Measurements from ENCODE around the gene NBDY. TPM values are rescaled to one million over a fixed set of nuclear protein-coding genes. Genes with fewer than 3 reads are reported as not detected.

Gene NBDY
- total and polyA plus RNA-seq, 4 experiments from 2014 or later = 29.3 to 75.7 (median 52.2) TPM

DNA sequence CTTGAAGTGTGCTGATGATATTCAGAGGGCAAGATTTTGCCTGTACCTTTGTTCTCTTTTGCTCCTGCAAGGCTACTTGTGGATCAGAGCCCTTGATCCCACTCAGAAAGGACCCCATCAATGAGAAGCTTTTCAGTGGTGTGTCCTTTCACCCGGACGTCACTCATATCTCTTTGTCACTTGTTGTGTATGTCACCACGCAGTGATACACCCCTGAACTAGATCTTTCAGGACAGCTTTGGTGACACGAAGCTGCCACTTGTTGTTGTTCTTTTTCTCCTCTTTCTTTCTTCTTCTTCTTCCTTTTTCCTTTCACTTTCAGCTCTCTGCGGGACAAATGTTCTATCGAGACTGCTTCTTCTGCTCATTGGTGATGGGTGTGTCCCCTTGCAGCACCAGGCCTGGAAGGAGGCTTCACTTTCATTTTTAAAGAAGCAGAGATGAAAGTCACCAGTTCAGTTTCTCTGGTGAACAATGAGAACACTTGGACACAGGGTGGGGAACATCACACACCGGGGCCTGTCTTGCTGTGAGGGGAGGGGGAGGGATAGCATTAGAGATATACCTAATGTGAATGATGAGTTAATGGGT, 83.6 kb downstream of the NBDY start:
- Histone ChIP-seq H3K9me3 (ENCODE audit: control insufficient read depth in 1 of 2, low read length in 2 of 2) (no peaks in the 10 kb centered on the region), H3K27ac (ENCODE audit: low read depth, low read length) (peak overlapping the region; percentile 75), H3K4me3 (ENCODE audit: low read length in 2 of 2) (peak overlapping the region; percentile 35 to 52), H3K27me3 (ENCODE audit: insufficient read depth, low read length) (no peaks in the 10 kb centered on the region), H3K4me1 (ENCODE audit: insufficient read depth, low read length) (peaks cover 33% of the 10 kb centered on the region), H3K36me3 (ENCODE audit: insufficient read depth, low read length) (no peaks in the 10 kb centered on the region)
- Mint-ChIP-seq H3K36me3 (peaks cover 4 to 15% of the 10 kb centered on the region in 2 donors), H3K27me3 (no peaks in the 10 kb centered on the region), H3K9me3 (no peaks in the 10 kb centered on the region), H3K4me3 (peak overlapping the region; percentile 73 to 92 (median 85)), H3K4me1 (peaks cover 27 to 53% (median 38%) of the 10 kb centered on the region in 4 donors), H3K27ac (peak overlapping the region; percentile 90 to 97 (median 95))
- ChIA-PET POLR2A (ENCODE audit: partially characterized antibody) (interaction anchor here (0.8 to 1.8 kb wide), 3 partner anchors 12 to 1101 kb away, joined by 3 to 5 read pairs (median 3); no protein-coding TSS in a partner anchor), CTCF (ENCODE audit: partially characterized antibody) (interaction anchor here (0.8 to 1.2 kb wide), 2 partner anchors 12 to 530 kb away, joined by 3 read pairs; no protein-coding TSS in a partner anchor)
- intact Hi-C loops (cut with micrococcal nuclease) = loop anchor here (2.0 to 5.0 kb wide), 2 partner anchors 250 to 1100 kb away; partner anchors contain the start of genes UBQLN2 and ZXDA
- peak; percentile 59 to 72 (median 66) for DNase-seq

DNA sequence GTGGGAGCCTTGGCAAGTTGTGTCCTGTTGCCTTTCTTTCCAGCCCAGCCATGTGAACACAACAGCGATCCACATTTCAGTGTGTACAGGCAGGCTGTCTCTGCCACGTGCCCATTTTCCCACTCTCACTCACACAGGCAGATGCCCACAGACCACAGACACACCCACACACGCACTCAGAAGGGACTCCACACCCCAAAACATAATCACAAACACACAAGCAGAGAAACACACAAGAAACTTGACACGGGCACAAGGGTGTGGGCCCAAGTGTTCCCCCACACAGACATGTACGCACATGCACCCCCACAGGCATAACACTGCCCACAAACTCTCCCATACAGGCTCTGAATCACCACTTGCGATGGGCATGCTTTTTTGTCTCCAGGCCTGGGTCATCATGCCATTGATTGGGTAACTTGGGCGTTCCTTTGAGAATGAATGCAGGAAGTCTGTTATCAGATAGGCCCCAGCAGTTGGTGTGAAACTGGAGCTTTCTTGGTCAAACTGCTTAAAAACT, 84.3 kb downstream of the NBDY start:
- H3K9me3 Mint-ChIP-seq = no peaks in the 10 kb centered on the region
- peaks cover 4 to 15% of the 10 kb centered on the region in 2 donors for H3K36me3 Mint-ChIP-seq
- Histone ChIP-seq H3K4me3 (ENCODE audit: low read length in 2 of 2) (no peak overlapping the region), H3K27ac (ENCODE audit: low read depth, low read length) (peak overlapping the region; percentile 75), H3K36me3 (ENCODE audit: insufficient read depth, low read length) (no peaks in the 10 kb centered on the region), H3K27me3 (ENCODE audit: insufficient read depth, low read length) (no peaks in the 10 kb centered on the region), H3K4me1 (ENCODE audit: insufficient read depth, low read length) (peaks cover 33% of the 10 kb centered on the region), H3K9me3 (ENCODE audit: control insufficient read depth in 1 of 2, low read length in 2 of 2) (no peaks in the 10 kb centered on the region)
- peak overlapping the region; percentile 73 to 92 (median 85) for H3K4me3 Mint-ChIP-seq
- no peaks in the 10 kb centered on the region for H3K27me3 Mint-ChIP-seq
- H3K27ac Mint-ChIP-seq = peak overlapping the region; percentile 90 to 97 (median 95)
- peaks cover 27 to 53% (median 37%) of the 10 kb centered on the region in 4 donors for H3K4me1 Mint-ChIP-seq
- peak; percentile 70 to 86 (median 76) for DNase-seq
- ChIA-PET POLR2A (ENCODE audit: partially characterized antibody) (interaction anchor here (0.6 to 0.8 kb wide), 2 partner anchors 48 to 499 kb away, joined by 3 to 4 read pairs; no protein-coding TSS in a partner anchor), CTCF (ENCODE audit: partially characterized antibody) (interaction anchor here (0.8 kb wide), 1 partner anchor 531 kb away, joined by 3 read pairs; no protein-coding TSS in a partner anchor)
- intact Hi-C loops (cut with micrococcal nuclease) = loop anchor here (2.0 to 5.0 kb wide), 2 partner anchors 251 to 1099 kb away; partner anchors contain the start of genes UBQLN2 and ZXDA

DNA sequence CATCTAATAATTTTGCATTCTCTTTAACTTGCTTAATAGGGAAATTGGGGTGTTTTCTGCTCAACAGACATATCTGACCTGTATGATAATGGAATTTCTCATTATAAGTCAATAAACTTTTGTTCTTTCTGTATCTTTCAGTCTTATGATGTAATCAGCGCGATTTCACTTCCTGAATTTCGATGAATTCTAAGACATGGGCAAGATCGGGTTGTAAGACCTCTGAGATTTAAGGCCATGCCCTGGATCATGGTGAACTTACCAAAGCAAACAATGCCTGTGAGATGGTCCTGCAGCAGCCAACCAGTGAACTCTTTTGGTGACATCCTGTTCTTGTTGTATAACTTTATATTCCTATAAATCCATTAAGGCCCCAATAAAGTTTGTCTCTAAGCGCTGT, 88.1 kb downstream of the NBDY start:
- Mint-ChIP-seq H3K4me1 (peaks cover 14 to 25% (median 21%) of the 10 kb centered on the region in 4 donors), H3K27ac (no peak overlapping the region), H3K9me3 (peaks cover 0 to 1% (median 0%) of the 10 kb centered on the region in 8 donors), H3K4me3 (no peak overlapping the region), H3K27me3 (no peaks in the 10 kb centered on the region), H3K36me3 (peaks cover 4 to 16% of the 10 kb centered on the region in 2 donors)
- Histone ChIP-seq H3K27ac (ENCODE audit: low read depth, low read length) (no peak overlapping the region), H3K4me3 (ENCODE audit: low read length in 2 of 2) (no peak overlapping the region), H3K36me3 (ENCODE audit: insufficient read depth, low read length) (no peaks in the 10 kb centered on the region), H3K9me3 (ENCODE audit: control insufficient read depth in 1 of 2, low read length in 2 of 2) (no peaks in the 10 kb centered on the region), H3K4me1 (ENCODE audit: insufficient read depth, low read length) (peaks cover 25% of the 10 kb centered on the region), H3K27me3 (ENCODE audit: insufficient read depth, low read length) (no peaks in the 10 kb centered on the region)
- no peak for DNase-seq
- CTCF ChIA-PET (ENCODE audit: partially characterized antibody) = no interaction called here
- POLR2A ChIA-PET (ENCODE audit: partially characterized antibody) = no interaction called here
- intact Hi-C loops (cut with micrococcal nuclease) = no loop called here

DNA sequence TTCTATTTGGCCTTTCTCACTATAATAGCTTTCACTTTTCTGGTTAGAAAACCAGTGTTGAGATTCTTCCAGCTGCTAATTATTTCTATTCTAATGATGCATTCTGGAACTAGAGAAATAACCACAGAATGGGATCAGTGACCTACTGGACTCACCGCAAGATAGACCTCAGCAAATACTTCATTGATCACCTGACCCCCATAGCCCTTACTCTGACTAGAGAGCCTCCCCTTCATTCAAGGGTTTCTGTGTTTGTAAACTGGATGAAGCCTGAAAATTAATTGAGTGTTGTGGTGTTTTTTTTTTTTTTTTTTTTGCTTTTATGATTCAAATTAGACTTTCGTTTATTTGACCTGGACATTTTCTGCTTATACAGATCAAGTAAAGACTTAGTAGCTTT, 97.0 kb downstream of the NBDY start:
- Histone ChIP-seq H3K36me3 (ENCODE audit: insufficient read depth, low read length) (no peaks in the 10 kb centered on the region), H3K4me3 (ENCODE audit: low read length in 2 of 2) (no peak overlapping the region), H3K27me3 (ENCODE audit: insufficient read depth, low read length) (no peaks in the 10 kb centered on the region), H3K27ac (ENCODE audit: low read depth, low read length) (no peak overlapping the region), H3K4me1 (ENCODE audit: insufficient read depth, low read length) (no peaks in the 10 kb centered on the region), H3K9me3 (ENCODE audit: control insufficient read depth in 1 of 2, low read length in 2 of 2) (no peaks in the 10 kb centered on the region)
- intact Hi-C loops (cut with micrococcal nuclease) = no loop called here
- ChIA-PET POLR2A (ENCODE audit: partially characterized antibody) (no interaction called here), CTCF (ENCODE audit: partially characterized antibody) (no interaction called here)
- no peaks in the 10 kb centered on the region for H3K27me3 Mint-ChIP-seq
- H3K4me3 Mint-ChIP-seq = no peak overlapping the region
- no peaks in the 10 kb centered on the region for H3K4me1 Mint-ChIP-seq
- H3K36me3 Mint-ChIP-seq = peaks cover 0 to 2% of the 10 kb centered on the region in 2 donors
- no peak for DNase-seq
- H3K27ac Mint-ChIP-seq = peak overlapping the region in 1 of 7 donors; percentile 30
- peaks cover 0 to 8% (median 0%) of the 10 kb centered on the region in 8 donors for H3K9me3 Mint-ChIP-seq

DNA sequence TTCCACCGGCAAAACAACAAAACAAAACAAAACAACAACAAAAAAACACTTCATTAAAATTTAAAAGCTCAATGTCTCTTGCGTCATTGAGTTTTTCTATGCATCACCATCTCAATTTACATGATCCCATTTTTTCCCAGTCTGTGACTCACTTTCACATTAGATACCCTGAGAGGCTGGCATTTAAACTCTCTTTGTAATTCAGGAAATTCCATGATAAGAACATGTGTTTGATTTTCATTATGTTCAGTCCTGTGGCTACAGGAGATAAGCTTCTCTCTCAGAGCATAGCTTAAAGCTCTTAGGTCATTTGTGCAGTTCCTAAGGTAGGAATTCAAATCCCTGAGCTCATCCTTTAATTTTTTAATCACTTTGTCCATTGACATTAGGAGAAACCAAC, 104.6 kb downstream of the NBDY start:
- Mint-ChIP-seq H3K36me3 (peaks cover 0 to 3% of the 10 kb centered on the region in 2 donors), H3K4me3 (no peak overlapping the region), H3K27me3 (no peaks in the 10 kb centered on the region), H3K27ac (no peak overlapping the region), H3K9me3 (peaks cover 0 to 7% (median 2%) of the 10 kb centered on the region in 8 donors), H3K4me1 (no peaks in the 10 kb centered on the region)
- intact Hi-C loops (cut with micrococcal nuclease) = no loop called here
- ChIA-PET POLR2A (ENCODE audit: partially characterized antibody) (no interaction called here), CTCF (ENCODE audit: partially characterized antibody) (no interaction called here)
- no peak overlapping the region for H3K4me3 ChIP-seq (ENCODE audit: low read length in 2 of 2)
- no peaks in the 10 kb centered on the region for H3K4me1 ChIP-seq (ENCODE audit: insufficient read depth, low read length)
- H3K36me3 ChIP-seq (ENCODE audit: insufficient read depth, low read length) = no peaks in the 10 kb centered on the region
- H3K27ac ChIP-seq (ENCODE audit: low read depth, low read length) = no peak overlapping the region
- no peaks in the 10 kb centered on the region for H3K9me3 ChIP-seq (ENCODE audit: control insufficient read depth in 1 of 2, low read length in 2 of 2)
- H3K27me3 ChIP-seq (ENCODE audit: insufficient read depth, low read length) = no peaks in the 10 kb centered on the region
- no peak for DNase-seq

DNA sequence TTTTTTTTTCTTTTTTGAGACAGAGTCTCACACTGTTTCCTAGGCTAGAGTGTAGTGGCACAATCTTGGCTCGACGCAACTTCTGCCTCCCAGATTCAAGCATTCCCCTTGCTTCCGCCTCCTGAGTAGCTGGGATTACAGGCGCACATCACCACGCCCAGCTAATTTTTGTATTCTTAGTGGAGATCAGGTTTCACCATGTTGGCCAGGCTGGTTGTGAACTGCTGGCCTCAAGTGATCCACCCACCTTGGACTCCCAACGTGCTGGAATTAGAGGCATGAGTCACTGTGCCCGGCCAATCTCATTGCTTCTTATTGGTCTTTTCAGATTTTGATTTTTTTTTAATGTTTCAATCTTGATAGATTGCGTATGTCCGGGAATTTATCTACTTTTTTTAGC, 124.4 kb downstream of the NBDY start:
- Mint-ChIP-seq H3K27ac (no peak overlapping the region), H3K4me3 (no peak overlapping the region), H3K27me3 (no peaks in the 10 kb centered on the region), H3K36me3 (no peaks in the 10 kb centered on the region), H3K4me1 (no peaks in the 10 kb centered on the region), H3K9me3 (peaks cover 0 to 4% (median 0%) of the 10 kb centered on the region in 8 donors)
- Histone ChIP-seq H3K4me1 (ENCODE audit: insufficient read depth, low read length) (no peaks in the 10 kb centered on the region), H3K4me3 (ENCODE audit: low read length in 2 of 2) (no peak overlapping the region), H3K27ac (ENCODE audit: low read depth, low read length) (no peak overlapping the region), H3K27me3 (ENCODE audit: insufficient read depth, low read length) (no peaks in the 10 kb centered on the region), H3K36me3 (ENCODE audit: insufficient read depth, low read length) (no peaks in the 10 kb centered on the region), H3K9me3 (ENCODE audit: control insufficient read depth in 1 of 2, low read length in 2 of 2) (no peaks in the 10 kb centered on the region)
- POLR2A ChIA-PET (ENCODE audit: partially characterized antibody) = no interaction called here
- intact Hi-C loops (cut with micrococcal nuclease) = no loop called here
- CTCF ChIA-PET (ENCODE audit: partially characterized antibody) = no interaction called here
- no peak for DNase-seq

DNA sequence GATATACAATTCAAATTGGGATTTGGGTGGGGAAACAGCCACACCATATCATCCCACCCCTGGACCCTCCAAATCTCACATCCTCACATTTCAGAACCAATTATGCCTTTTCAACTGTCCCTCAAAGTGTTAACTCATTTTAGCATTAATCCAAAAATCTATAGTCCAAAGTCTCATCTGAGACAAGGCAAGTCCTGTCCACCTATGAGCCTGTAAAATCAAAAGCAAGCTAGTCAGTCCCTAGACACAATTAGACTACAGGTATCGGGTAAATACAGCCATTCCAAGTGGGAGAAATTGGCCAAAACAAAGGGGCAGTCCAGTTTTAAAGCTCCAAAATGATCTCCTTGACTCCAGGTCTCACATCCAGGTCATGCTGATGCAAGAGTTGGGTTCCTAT, 128.0 kb downstream of the NBDY start:
- intact Hi-C loops (cut with micrococcal nuclease) = no loop called here
- H3K4me1 ChIP-seq (ENCODE audit: insufficient read depth, low read length) = no peaks in the 10 kb centered on the region
- ChIA-PET CTCF (ENCODE audit: partially characterized antibody) (no interaction called here), POLR2A (ENCODE audit: partially characterized antibody) (no interaction called here)
- Mint-ChIP-seq H3K27me3 (no peaks in the 10 kb centered on the region), H3K27ac (no peak overlapping the region), H3K4me1 (no peaks in the 10 kb centered on the region), H3K36me3 (no peaks in the 10 kb centered on the region), H3K4me3 (no peak overlapping the region), H3K9me3 (peaks cover 0 to 4% (median 0%) of the 10 kb centered on the region in 8 donors)
- no peak overlapping the region for H3K27ac ChIP-seq (ENCODE audit: low read depth, low read length)
- no peaks in the 10 kb centered on the region for H3K36me3 ChIP-seq (ENCODE audit: insufficient read depth, low read length)
- no peak for DNase-seq
- H3K9me3 ChIP-seq (ENCODE audit: control insufficient read depth in 1 of 2, low read length in 2 of 2) = no peaks in the 10 kb centered on the region
- H3K27me3 ChIP-seq (ENCODE audit: insufficient read depth, low read length) = no peaks in the 10 kb centered on the region
- H3K4me3 ChIP-seq (ENCODE audit: low read length in 2 of 2) = no peak overlapping the region

All from CD4-positive, alpha-beta memory T cell (primary cell).